Neuronal stem cell (in vitro differentiated cells): ENCODE measurements around the gene MCRIP2.

Experiments
- DNase-seq: peaks from one replicate; pipeline ENCODE4 v3.0.0-alpha.2; 2013; ENCODE audit warnings: low spot score
- H2AFZ ChIP-seq: one replicate; pipeline ENCODE4 v1.6.1; 2013; ENCODE audit warnings: mild to moderate bottlenecking, low read length, inconsistent platforms
- H2AK5ac ChIP-seq: 2 replicates; pipeline ENCODE4 v1.6.1; 2013; ENCODE audit warnings: low read depth, mild to moderate bottlenecking, inconsistent platforms, low read length, moderate library complexity, mixed read lengths
- H2BK120ac ChIP-seq: 2 replicates; pipeline ENCODE4 v1.6.1; 2013; ENCODE audit warnings: low read depth, mild to moderate bottlenecking, inconsistent platforms, low read length, moderate library complexity, mixed read lengths
- H2BK12ac ChIP-seq: one replicate; pipeline ENCODE4 v1.6.1; 2013; ENCODE audit warnings: low read length, inconsistent platforms
- H2BK15ac ChIP-seq: 2 replicates; pipeline ENCODE4 v1.6.1; 2013; ENCODE audit warnings: mild to moderate bottlenecking, low read length, inconsistent platforms, mixed read lengths
- H2BK5ac ChIP-seq: one replicate; pipeline ENCODE4 v1.6.1; 2013; ENCODE audit warnings: inconsistent platforms, mild to moderate bottlenecking, low read length, moderate library complexity
- H3K14ac ChIP-seq: one replicate; pipeline ENCODE4 v1.6.1; 2013; ENCODE audit warnings: low read length, inconsistent platforms
- H3K18ac ChIP-seq: 2 replicates; pipeline ENCODE4 v1.6.1; 2013; ENCODE audit warnings: low read length, inconsistent platforms
- H3K23ac ChIP-seq: 2 replicates; pipeline ENCODE4 v1.6.1; 2013; ENCODE audit warnings: low read depth, mild to moderate bottlenecking, mixed read lengths, low read length, inconsistent platforms; ENCODE audit not compliant: poor library complexity
- H3K27ac ChIP-seq: replicated peaks from 3 replicates; pipeline ENCODE4 v1.5.1; 2013; ENCODE audit warnings: low read length, inconsistent platforms
- H3K27me3 ChIP-seq, 3 experiments: 2 replicates each; pipeline ENCODE4 v1.6.1; 2013; ENCODE audit warnings: low read length in 3 of 3, mild to moderate bottlenecking in 2 of 3, inconsistent platforms in 1 of 3, low read depth in 1 of 3, mixed read lengths in 1 of 3, moderate library complexity in 1 of 3; ENCODE audit not compliant: control insufficient read depth in 3 of 3, insufficient read depth in 3 of 3
- H3K36me3 ChIP-seq, 2 donors: replicated peaks in 1 of 2; 2 replicates each; pipeline ENCODE4 v1.6.1; 2013; ENCODE audit warnings: low read length in 2 of 2; ENCODE audit not compliant: control insufficient read depth in 2 of 2, insufficient read depth in 2 of 2
- H3K4ac ChIP-seq: 2 replicates; pipeline ENCODE4 v1.6.1; 2013; ENCODE audit warnings: inconsistent platforms, mild to moderate bottlenecking, low read length, moderate library complexity
- H3K4me1 ChIP-seq, 2 donors: 1 replicate in 1 of 2; 2 replicates in 1 of 2; pipeline ENCODE4 v1.6.1; 2013; ENCODE audit warnings: low read length in 2 of 2, low read depth in 1 of 2; ENCODE audit not compliant: control insufficient read depth in 2 of 2, insufficient read depth in 1 of 2
- H3K4me2 ChIP-seq: one replicate; pipeline ENCODE4 v1.6.1; 2013; ENCODE audit warnings: mild to moderate bottlenecking, low read length, inconsistent platforms; ENCODE audit not compliant: insufficient read depth, poor library complexity, severe bottlenecking
- H3K4me3 ChIP-seq, 2 donors: 2 replicates each; pipeline ENCODE4 v1.5.1; 2013; ENCODE audit warnings: low read length in 2 of 2, mild to moderate bottlenecking in 2 of 2, inconsistent platforms in 1 of 2, moderate library complexity in 1 of 2
- H3K79me1 ChIP-seq: one replicate; pipeline ENCODE4 v1.6.1; 2013; ENCODE audit warnings: low read depth, mild to moderate bottlenecking, inconsistent platforms, low read length, moderate library complexity
- H3K9ac ChIP-seq: one replicate; pipeline ENCODE4 v1.6.1; 2013; ENCODE audit warnings: mild to moderate bottlenecking, low read depth, low read length, inconsistent platforms; ENCODE audit not compliant: poor library complexity
- H3K9me3 ChIP-seq, 2 donors: replicated peaks in 1 of 2; 2 replicates each; pipeline versions ENCODE3 to v1.6.1; 2013; ENCODE audit warnings: low read length in 2 of 2, mild to moderate bottlenecking in 2 of 2, inconsistent platforms in 1 of 2, low read depth in 1 of 2, mixed read lengths in 1 of 2, moderate library complexity in 1 of 2; ENCODE audit not compliant: control insufficient read depth in 2 of 2, insufficient read depth in 1 of 2
- H4K8ac ChIP-seq: one replicate; pipeline ENCODE4 v1.6.1; 2013; ENCODE audit warnings: low read depth, mild to moderate bottlenecking, inconsistent platforms, low read length, moderate library complexity
- H4K91ac ChIP-seq: one replicate; pipeline ENCODE4 v1.6.1; 2013; ENCODE audit warnings: low read length, low read depth, mild to moderate bottlenecking, inconsistent platforms; ENCODE audit not compliant: poor library complexity
- WGBS, 2 donors: extraction: QIAGEN DNeasy Blood & Tissue Kit; methylation state at CpG; one replicate each; pipeline ENCODE4 v1.1.7; 2013; ENCODE audit warnings: missing lambda C conversion rate in 2 of 2, mixed read lengths in 1 of 2; ENCODE audit not compliant: insufficient read length in 2 of 2, insufficient replicate concordance in 1 of 2; ENCODE audit errors: extremely low coverage in 2 of 2; 5-methylcytosine and 5-hydroxymethylcytosine counted together

Gene MCRIP2

GRCh38 chr16:648071-648780 lies 6.6 kb downstream of the MCRIP2 start:
- DNase-seq: no peak
- Histone ChIP-seq H3K27me3 (peaks cover 0 to 4% (median 0%) of the 10 kb centered on the region in 3 experiments), H3K23ac (no peak overlapping the region), H3K4ac (no peak overlapping the region), H2BK15ac (peak overlapping the region; percentile 84), H3K18ac (peak overlapping the region; percentile 97), H3K79me1 (peaks cover 14% of the 10 kb centered on the region), H3K9ac (no peak overlapping the region), H2BK5ac (peak overlapping the region; percentile 96), H4K91ac (no peak overlapping the region), H3K36me3 (peaks cover 0 to 21% of the 10 kb centered on the region in 2 donors), H2AK5ac (peak overlapping the region; percentile 79), H4K8ac (no peak overlapping the region), H3K9me3 (no peaks in the 10 kb centered on the region), H3K27ac (peak overlapping the region; percentile 58), H3K4me2 (peak overlapping the region; percentile 83), H3K4me3 (peak overlapping the region; percentile 80 to 89), H3K4me1 (peaks cover 9 to 16% of the 10 kb centered on the region in 2 donors), H2BK120ac (peak overlapping the region; percentile 76), H2AFZ (peak overlapping the region; percentile 69), H2BK12ac (no peak overlapping the region), H3K14ac (peak overlapping the region; percentile 89)
- no CpG with 5 or more reads among the region's 24 CpGs for WGBS, 2 donors

GRCh38 chr16:648781-649589 lies 7.4 kb downstream of the MCRIP2 start, which contains the start of gene WDR90:
Gene WDR90 (plus strand): TSS chr16:649365. CDS start chr16:649417, 52 bp downstream.
- H4K8ac ChIP-seq: no peak within 1 kb of the TSS
- peak within 1 kb of the TSS; percentile 58 for H3K27ac ChIP-seq
- no peak within 1 kb of the TSS for H4K91ac ChIP-seq
- H2BK12ac ChIP-seq: peak within 1 kb of the TSS; percentile 73
- H3K14ac ChIP-seq: peak within 1 kb of the TSS; percentile 89
- H2AFZ ChIP-seq: peak within 1 kb of the TSS; percentile 69
- peak within 1 kb of the TSS; percentile 80 to 89 for H3K4me3 ChIP-seq
- H3K79me1 ChIP-seq: peaks cover 15% of the 10 kb centered on the region
- peaks cover 9 to 16% of the 10 kb centered on the region in 2 donors for H3K4me1 ChIP-seq
- peak within 1 kb of the TSS; percentile 92 for H2BK15ac ChIP-seq
- H3K9me3 ChIP-seq: no peaks in the 10 kb centered on the region
- H2AK5ac ChIP-seq: peak within 1 kb of the TSS; percentile 79
- H3K18ac ChIP-seq: peak within 1 kb of the TSS; percentile 97
- H3K9ac ChIP-seq: peak within 1 kb of the TSS; percentile 98
- H3K27me3 ChIP-seq: no peaks in the 10 kb centered on the region
- WGBS, 2 donors: no CpG with 5 or more reads among the region's 91 CpGs
- peak; percentile 86 for DNase-seq
- peak within 1 kb of the TSS; percentile 11 for H3K4ac ChIP-seq
- peak within 1 kb of the TSS; percentile 95 for H3K23ac ChIP-seq
- peak within 1 kb of the TSS; percentile 96 for H2BK5ac ChIP-seq
- H2BK120ac ChIP-seq: peak within 1 kb of the TSS; percentile 76
- H3K36me3 ChIP-seq: peaks cover 2 to 28% of the 10 kb centered on the region in 2 donors
- H3K4me2 ChIP-seq: peak within 1 kb of the TSS; percentile 83

- Histone ChIP-seq H3K27ac (no peak overlapping the region), H3K4me2 (peak overlapping the region; percentile 77), H4K8ac (no peak overlapping the region), H2BK120ac (no peak overlapping the region), H2BK15ac (no peak overlapping the region), H4K91ac (no peak overlapping the region), H3K9ac (peak overlapping the region; percentile 70), H3K4ac (no peak overlapping the region), H3K27me3 (no peaks in the 10 kb centered on the region), H2BK12ac (no peak overlapping the region), H3K79me1 (peaks cover 15% of the 10 kb centered on the region), H3K18ac (peak overlapping the region; percentile 76), H3K23ac (peak overlapping the region; percentile 93), H2AK5ac (no peak overlapping the region), H3K4me3 (peak overlapping the region; percentile 80 to 89), H3K9me3 (no peaks in the 10 kb centered on the region), H3K14ac (no peak overlapping the region), H3K4me1 (peaks cover 9 to 16% of the 10 kb centered on the region in 2 donors), H2BK5ac (no peak overlapping the region), H3K36me3 (peaks cover 2 to 30% of the 10 kb centered on the region in 2 donors), H2AFZ (peak overlapping the region; percentile 69)
- no CpG with 5 or more reads among the region's 44 CpGs for WGBS, 2 donors
- DNase-seq: no peak
These were observed 8.0 kb downstream of the MCRIP2 start for GRCh38 chr16:649631-650030.

GRCh38 chr16:651844-652243 lies 10.2 kb downstream of the MCRIP2 start:
- Histone ChIP-seq H2AK5ac (no peak overlapping the region), H3K4ac (no peak overlapping the region), H3K4me1 (peaks cover 9 to 16% of the 10 kb centered on the region in 2 donors), H3K14ac (no peak overlapping the region), H4K8ac (no peak overlapping the region), H3K27me3 (no peaks in the 10 kb centered on the region), H2AFZ (no peak overlapping the region), H3K18ac (no peak overlapping the region), H3K79me1 (peaks cover 12% of the 10 kb centered on the region), H3K27ac (no peak overlapping the region), H2BK12ac (no peak overlapping the region), H4K91ac (no peak overlapping the region), H3K9ac (no peak overlapping the region), H3K4me2 (no peak overlapping the region), H3K23ac (no peak overlapping the region), H3K9me3 (no peaks in the 10 kb centered on the region), H2BK120ac (no peak overlapping the region), H3K4me3 (no peak overlapping the region), H3K36me3 (peaks cover 5 to 49% of the 10 kb centered on the region in 2 donors), H2BK15ac (no peak overlapping the region), H2BK5ac (no peak overlapping the region)
- WGBS, 2 donors: no CpG with 5 or more reads among the region's 22 CpGs
- DNase-seq: no peak
